Heart left ventricle (tissue), 16 donors: ENCODE measurements around the gene AGPAT4. TPM values are rescaled to one million over a fixed set of nuclear protein-coding genes. Genes with fewer than 3 reads are reported as not detected.

ENCODE experiments used
- ATAC-seq, 4 donors: fragments of 200-7000 bp; cut with Tn5 transposase; one replicate each; pipeline ENCODE4 v1.9.1; 2020 to 2022; ENCODE audit warnings: moderate library complexity in 4 of 4, mild to moderate bottlenecking in 3 of 4, moderate number of reproducible peaks in 1 of 4
- DNase-seq, 5 donors: peaks; one replicate each; pipeline ENCODE4 v3.0.0-alpha.2; 2020
- H3K27ac ChIP-seq, 12 donors: fragments of 200-600 bp; sonication (generic) in 4 of 12; one replicate each; pipeline versions ENCODE4 v1.5.0 to v1.8.0; 2016 to 2022; ENCODE audit warnings: mild to moderate bottlenecking in 2 of 12
- H3K27me3 ChIP-seq, 9 donors: fragments of 200-600 bp; sonication (generic) in 2 of 9; one replicate each; pipeline versions ENCODE4 v1.5.1 to v1.8.0; 2016 to 2022; ENCODE audit warnings: mild to moderate bottlenecking in 3 of 9
- H3K36me3 ChIP-seq, 9 donors: fragments of 200-600 bp; sonication (generic) in 2 of 9; one replicate each; pipeline versions ENCODE4 v1.5.0 to v1.8.0; 2018 to 2022; ENCODE audit warnings: mild to moderate bottlenecking in 2 of 9
- H3K4me1 ChIP-seq, 12 donors: fragments of 200-600 bp; sonication (generic) in 4 of 12; one replicate each; pipeline versions ENCODE4 v1.5.0 to v1.8.0; 2016 to 2022; ENCODE audit warnings: mild to moderate bottlenecking in 3 of 12
- H3K4me3 ChIP-seq, 12 donors: fragments of 200-600 bp; sonication (generic) in 4 of 12; one replicate each; pipeline versions ENCODE4 v1.5.0 to v1.8.0; 2017 to 2022; ENCODE audit warnings: mild to moderate bottlenecking in 9 of 12, moderate library complexity in 4 of 12
- H3K9me3 ChIP-seq, 12 donors: fragments of 200-600 bp; sonication (generic) in 4 of 12; one replicate each; pipeline versions ENCODE4 v1.5.0 to v1.8.0; 2016 to 2022; ENCODE audit warnings: mild to moderate bottlenecking in 1 of 12
- CTCF ChIP-seq, 12 donors: fragments of 200-600 bp; sonication (generic) in 4 of 12; IDR thresholded peaks; one replicate each; pipeline versions ENCODE4 v1.5.0 to v1.8.0; 2018 to 2022; ENCODE audit warnings: antibody characterized with exemption in 12 of 12, mild to moderate bottlenecking in 5 of 12
- POLR2A ChIP-seq, 2 donors: fragments of 450-650 bp; IDR thresholded peaks; one replicate each; pipeline ENCODE4 v1.6.1; 2017; ENCODE audit warnings: antibody characterized with exemption in 2 of 2, mild to moderate bottlenecking in 2 of 2, moderate library complexity in 2 of 2
- WGBS, 4 donors: extraction: QIAGEN DNeasy Blood & Tissue Kit in 2 of 4; methylation state at CpG; one replicate each; pipeline versions ENCODE4 v1.1.5 to v1.1.7; 2013 to 2018; 5-methylcytosine and 5-hydroxymethylcytosine counted together
- intact Hi-C, 10 donors: fragments of 100-400 bp; cut with DNase I; formaldehyde crosslinking; loops; one replicate each; pipeline versions ENCODE4 v1.11.1 to v1.14.2; 2022
- polyA plus RNA-seq, 2 donors: library from polyadenylated mRNA; stranded (reverse); fragments of 200-250 nt; gene quantifications; one replicate each; pipeline ENCODE4 v1.2.3, GENCODE V29; 2013
- total RNA-seq, 9 donors: library from RNA; depleted of rRNA in 2 of 9; stranded (reverse); fragments of >200 nt in 2 of 9; fragmentation: NEBNext Ultra II Directional in 3 of 9; extraction: Animal tissue kit (Norgen Biotek cat#: 25700) in 3 of 9; gene quantifications; one replicate each; pipeline versions ENCODE4 v1.1.0 to v1.2.4, GENCODE V29; 2016 to 2023
- donor health status: ischemic (EF 13 %, LVEDD 7.1; RV severe dilation, severe dysfunction).
- donor health status: healthy with polysubstance abuse.
- donor health status: DM: no; HTN: yes; CAD: no.
- donor health status: DM: no; HTN: no; CAD: no.
- donor health status: ischemic (EF 25% LVEDD 6.9; RV normal size, moderate dysfunction).
- donor health status: ischemic (EF 25% LVEDD 5.7; RV mildly dilated, moderate dysfunction).
- donor health status: healthy.
- donor health status: DM: yes; HTN: yes; CAD: no.
- donor health status: ischemic (EF 35%, LVEDD 5.7; RV mildly dilated, moderate dysfunction).
- donor health status: nonischemic (EF 11% LVEDD 7.7; RV severe dilation, severe dysfunction).
- donor health status: DM: yes; HTN: yes; CAD: no.
- donor health status: PGD.
- donor health status: ischemic (EF 29% LVEDD 5.4; RV normal size, mild dysfunction).
- donor health status: nonischemic (EF 23%, LVEDD 6.1; RV moderate dilation, normal function).

The AGPAT4 gene
- total and polyA plus RNA-seq, 11 donors: 0.83 to 5.0 (median 1.8) TPM

GRCh38 chr6:161151660-161152526 lies 122.0 kb downstream of the AGPAT4 start:
- H3K4me3 ChIP-seq: no peak overlapping the region
- H3K36me3 ChIP-seq: peaks cover 0 to 20% (median 4%) of the 10 kb centered on the region in 9 donors
- H3K4me1 ChIP-seq: peaks cover 0 to 3% (median 0%) of the 10 kb centered on the region in 12 donors
- 85 to 88% (median 86%) methylated on average over 18 to 19 of the region's 19 CpGs for WGBS, 4 donors
- H3K9me3 ChIP-seq: peaks cover 0 to 3% (median 0%) of the 10 kb centered on the region in 12 donors
- no peaks in the 10 kb centered on the region for H3K27me3 ChIP-seq
- DNase-seq (no peak), ATAC-seq (peak; percentile 27 to 70 (median 54))
- no peak overlapping the region for H3K27ac ChIP-seq
- TF ChIP-seq CTCF (IDR thresholded peaks at IDR 0.05) (no peak), POLR2A (IDR thresholded peaks at IDR 0.05) (no peak)
- intact Hi-C loops: loop anchor here in 9 of 10 donors (2.0 to 10.0 kb wide), 4 partner anchors 213 to 225 kb away; no protein-coding TSS in a partner anchor

- DNase-seq: no peak
- no peaks in the 10 kb centered on the region for H3K9me3 ChIP-seq
- WGBS, 4 donors: 94 to 99% (median 97%) methylated on average over 16 to 18 of the region's 18 CpGs
- TF ChIP-seq CTCF (IDR thresholded peaks at IDR 0.05) (no peak), POLR2A (IDR thresholded peaks at IDR 0.05) (no peak)
- intact Hi-C loops: loop anchor here in 8 of 10 donors (5.0 to 10.0 kb wide), 3 partner anchors 214 to 226 kb away; no protein-coding TSS in a partner anchor
- H3K4me3 ChIP-seq: no peak overlapping the region
- H3K27me3 ChIP-seq: no peaks in the 10 kb centered on the region
- no peak overlapping the region for H3K27ac ChIP-seq
- H3K4me1 ChIP-seq: peaks cover 0 to 3% (median 0%) of the 10 kb centered on the region in 12 donors
- no peak for ATAC-seq
- peaks cover 0 to 28% (median 4%) of the 10 kb centered on the region in 9 donors for H3K36me3 ChIP-seq
These were observed 122.7 kb downstream of the AGPAT4 start for GRCh38 chr6:161151059-161151645.

- no peak for ATAC-seq
These were observed 123.3 kb downstream of the AGPAT4 start for GRCh38 chr6:161150566-161150965.

More at GRCh38 chr6:161150566-161150965, 123.3 kb downstream of the AGPAT4 start:
- 95 to 98% (median 97%) methylated on average over 7 to 8 of the region's 8 CpGs for WGBS, 4 donors
- H3K9me3 ChIP-seq: no peaks in the 10 kb centered on the region
- H3K4me3 ChIP-seq: no peak overlapping the region
- intact Hi-C loops: loop anchor here in 8 of 10 donors (5.0 to 10.0 kb wide), 3 partner anchors 214 to 227 kb away; no protein-coding TSS in a partner anchor
- H3K27me3 ChIP-seq: no peaks in the 10 kb centered on the region
- TF ChIP-seq POLR2A (IDR thresholded peaks at IDR 0.05) (no peak), CTCF (IDR thresholded peaks at IDR 0.05) (no peak)
- H3K36me3 ChIP-seq: peaks cover 0 to 31% (median 4%) of the 10 kb centered on the region in 9 donors
- no peak for DNase-seq
- no peak overlapping the region for H3K27ac ChIP-seq
- peaks cover 0 to 3% (median 0%) of the 10 kb centered on the region in 12 donors for H3K4me1 ChIP-seq
